ENCODE data around the gene STX8.
"Not testable (repeated sequence)": the region's sequence is repeated elsewhere in the genome, so short reads cannot be mapped to it uniquely, and the experiment has no call there.

Gene STX8

GRCh38 chr17:9290226-9290613 lies 285.4 kb downstream of the STX8 start:
- peak; percentile 65 for DNase-seq

GRCh38 chr17:9287306-9287705 lies 288.3 kb downstream of the STX8 start:
- no peak for DNase-seq

- DNase-seq, result peak; percentile 28
Observed at GRCh38 chr17:9286434-9286833, 289.2 kb downstream of the STX8 start.

GRCh38 chr17:9285602-9286427 lies 289.8 kb downstream of the STX8 start:
- DNase-seq, result no peak

DNA sequence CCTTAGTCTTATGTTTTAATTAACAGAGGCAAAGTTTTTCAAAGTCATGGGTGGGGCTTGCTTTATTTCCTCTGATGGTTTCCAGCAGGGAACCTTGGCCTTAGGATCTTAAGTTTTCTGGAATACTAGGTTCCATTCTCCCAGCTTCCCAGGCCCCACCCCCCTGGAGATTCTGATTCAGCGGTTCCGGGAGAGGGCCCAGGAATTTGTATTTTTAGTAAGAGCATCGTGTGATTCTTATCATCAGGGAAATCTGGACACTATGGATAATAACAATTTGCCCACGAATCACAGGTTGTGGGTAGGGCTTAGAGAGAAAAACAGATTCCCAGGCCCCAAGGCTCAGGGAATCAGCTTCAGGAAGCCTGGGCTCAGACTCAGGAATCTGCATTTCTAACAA lies 290.7 kb downstream of the STX8 start:
- DNase-seq, result no peak

- DNase-seq, result no peak
Observed at GRCh38 chr17:9283909-9284308, 291.7 kb downstream of the STX8 start.

DNA sequence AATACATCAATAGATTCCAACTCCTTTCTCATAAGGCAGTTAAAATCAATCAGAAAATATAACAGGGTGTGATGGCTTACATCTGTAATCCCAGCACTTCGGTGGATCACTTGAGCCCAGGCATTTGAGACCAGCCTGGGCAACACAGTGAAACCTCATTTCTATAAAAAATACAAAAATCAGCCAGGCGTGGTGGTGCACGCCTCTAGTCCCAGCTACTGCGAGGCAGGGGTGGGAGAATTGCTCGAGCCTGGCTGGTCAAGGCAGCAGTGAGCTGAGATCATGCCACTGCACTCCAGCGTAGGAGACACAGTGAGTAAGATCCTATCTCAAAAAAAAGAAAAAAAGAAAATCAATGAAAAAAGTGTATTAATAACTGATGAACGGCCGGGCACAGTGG lies 295.7 kb downstream of the STX8 start:
- no peak for DNase-seq

GRCh38 chr17:9274973-9275372 lies 300.6 kb downstream of the STX8 start:
- no peak for DNase-seq

GRCh38 chr17:9273428-9274391 lies 301.9 kb downstream of the STX8 start:
- DNase-seq, result peak; percentile 63

DNA sequence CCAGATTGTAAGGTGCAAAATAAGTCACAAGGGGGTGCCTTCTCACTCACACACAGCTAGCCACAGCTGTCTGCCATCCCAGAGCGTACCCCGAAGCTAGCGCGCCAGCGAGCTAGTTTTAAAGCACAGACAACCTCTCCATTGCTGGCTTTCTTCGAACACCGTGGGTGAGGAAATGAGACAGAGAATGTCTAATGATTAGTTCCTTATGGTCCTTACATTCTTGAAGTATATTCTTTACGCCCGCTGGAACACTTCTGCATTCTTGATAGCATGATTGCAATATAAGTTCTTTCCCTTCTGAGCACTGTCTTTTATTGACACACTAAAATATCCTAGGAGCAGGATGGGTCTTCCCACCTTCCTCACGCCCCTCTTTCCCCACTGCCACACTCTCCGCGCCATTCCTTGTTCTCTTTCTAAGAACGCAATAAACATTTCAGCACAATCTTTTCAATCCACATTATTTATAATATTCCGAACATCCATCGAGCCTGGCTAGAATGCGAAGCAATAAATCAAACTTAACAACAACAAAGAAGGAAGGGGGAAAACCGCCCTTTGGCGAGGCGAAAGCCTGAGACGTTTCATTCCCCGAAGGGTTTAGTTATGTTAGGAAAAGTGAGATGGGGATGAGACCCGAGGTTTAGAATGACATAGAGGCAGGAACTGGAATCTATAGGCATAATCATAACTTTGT lies 303.0 kb downstream of the STX8 start:
- no peak for DNase-seq

GRCh38 chr17:9271989-9272388 lies 303.6 kb downstream of the STX8 start:
- DNase-seq, result no peak

GRCh38 chr17:9270921-9271320 lies 304.7 kb downstream of the STX8 start:
- no peak for DNase-seq

GRCh38 chr17:9269350-9270035 lies 306.1 kb downstream of the STX8 start:
- no peak for DNase-seq

DNA sequence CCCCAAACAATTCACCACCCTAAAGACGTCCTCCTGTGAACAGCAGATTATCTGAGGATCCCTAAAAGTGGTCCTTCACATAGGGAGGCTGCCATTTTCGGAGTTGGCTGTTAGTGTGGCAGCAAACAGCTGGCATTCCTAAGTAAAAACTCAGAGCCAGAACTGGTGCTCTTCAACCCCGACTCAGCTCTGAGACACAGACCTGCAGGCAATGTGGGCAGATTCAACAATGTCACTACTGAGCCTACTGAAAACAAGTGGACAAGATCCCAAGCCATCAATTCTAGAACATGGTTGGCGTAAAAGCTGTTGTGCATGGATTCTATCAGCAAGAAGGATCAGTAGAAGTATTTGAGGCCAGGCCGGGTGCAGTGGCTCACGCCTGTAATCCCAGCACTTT lies 307.1 kb downstream of the STX8 start:
- DNase-seq, result no peak

GRCh38 chr17:9266697-9267117 lies 308.9 kb downstream of the STX8 start:
- DNase-seq, result no peak

DNA sequence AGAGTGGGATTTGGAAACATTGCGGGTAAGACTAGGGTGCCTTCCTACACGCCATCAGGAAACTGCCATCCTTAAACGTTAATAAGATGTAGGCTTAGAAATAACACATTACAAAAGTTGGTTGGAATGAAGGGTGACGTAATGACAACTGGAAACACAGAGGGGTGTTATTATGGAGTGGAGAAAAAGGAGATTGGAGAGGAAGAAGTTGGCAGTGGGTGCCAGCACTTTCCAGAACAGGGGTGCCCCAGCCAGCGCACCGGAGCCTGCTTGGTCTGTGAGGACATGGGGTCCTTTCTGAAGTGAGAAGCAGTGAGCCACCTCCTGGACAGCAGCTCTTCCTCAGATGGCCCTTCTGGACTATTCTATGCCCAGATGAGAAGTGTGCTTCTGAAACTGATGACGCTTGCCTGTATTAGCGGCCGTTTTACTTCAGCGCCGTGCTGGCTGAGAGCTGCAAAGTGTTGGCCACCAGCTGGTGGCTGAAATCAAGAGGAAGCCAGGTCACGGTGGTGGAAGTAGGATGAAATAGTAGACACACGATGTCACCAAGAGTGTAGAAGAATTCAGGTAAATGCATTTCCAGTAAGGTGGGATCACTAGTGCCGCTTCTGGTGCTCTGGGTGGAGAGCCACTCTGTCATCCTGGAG lies 309.5 kb downstream of the STX8 start:
- DNase-seq, result no peak

- DNase-seq, result no peak
Observed at GRCh38 chr17:9261081-9262012, 314.3 kb downstream of the STX8 start.

GRCh38 chr17:9259419-9259818 lies 316.2 kb downstream of the STX8 start:
- no peak for DNase-seq

DNA sequence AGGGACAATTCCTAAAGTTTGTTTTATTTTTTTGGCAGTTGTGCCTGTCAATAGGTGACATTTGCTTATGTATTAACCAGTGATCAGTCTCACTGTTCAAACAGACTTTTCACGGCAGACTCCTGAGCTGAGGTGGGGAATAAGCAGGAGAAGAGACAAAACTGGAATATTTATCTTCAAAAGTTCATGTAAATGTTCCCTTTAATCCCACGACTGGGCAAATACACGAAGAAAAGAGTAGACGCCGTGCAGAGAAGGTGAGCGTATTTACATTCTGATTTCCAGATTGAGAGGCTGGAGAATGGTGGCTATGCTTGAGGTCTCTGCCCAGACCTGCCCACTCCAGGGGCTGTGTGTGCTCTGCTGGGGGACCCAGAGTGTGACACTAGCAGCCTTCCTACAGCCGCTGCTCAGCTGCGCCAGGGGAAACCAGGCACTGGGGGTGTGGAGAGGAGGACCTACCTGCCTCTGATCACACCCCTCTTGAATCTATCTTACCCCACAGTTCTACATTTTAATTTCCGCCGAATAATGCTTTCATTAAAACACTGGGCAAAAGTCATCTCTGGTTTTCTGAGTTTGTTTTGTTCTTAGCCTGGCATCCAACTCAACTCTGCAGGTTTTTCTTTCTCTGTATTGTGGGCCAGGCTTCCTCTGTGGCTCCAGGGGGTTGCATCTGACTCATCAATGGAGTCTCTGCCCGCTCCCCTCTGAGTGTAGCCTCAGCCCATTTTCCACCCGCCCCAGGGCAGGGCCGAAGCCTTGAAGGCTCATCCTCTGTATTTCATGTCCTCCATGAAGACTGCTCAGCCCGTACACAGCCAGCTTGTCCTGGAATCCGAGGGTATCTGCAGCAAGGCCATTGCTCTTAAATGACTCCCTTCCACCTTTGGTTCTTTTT lies 317.3 kb downstream of the STX8 start:
- DNase-seq, result no peak

- DNase-seq, result not testable (repeated sequence)
Observed at GRCh38 chr17:9257630-9257965, 318.0 kb downstream of the STX8 start.
